Lower lobe of right lung (tissue), 2 donors: ENCODE results near the gene GAS2L1. TPM values are rescaled to one million over a fixed set of nuclear protein-coding genes. Genes with fewer than 3 reads are reported as not detected.

Source experiments
- ATAC-seq, 2 donors: fragments of 200-7000 bp; cut with Tn5 transposase; one replicate each; pipeline ENCODE4 v1.9.1; 2020 to 2022; ENCODE audit warnings: mild to moderate bottlenecking in 2 of 2, moderate library complexity in 2 of 2
- DNase-seq: peaks from one replicate; pipeline ENCODE4 v3.0.0-alpha.2; 2020
- H3K27ac ChIP-seq: fragments of 200-600 bp; one replicate; pipeline ENCODE4 v1.8.0; 2022
- H3K27me3 ChIP-seq: fragments of 200-600 bp; one replicate; pipeline ENCODE4 v1.8.0; 2022; ENCODE audit warnings: low read depth
- H3K36me3 ChIP-seq: fragments of 200-600 bp; one replicate; pipeline ENCODE4 v1.8.0; 2022; ENCODE audit warnings: mild to moderate bottlenecking
- H3K4me1 ChIP-seq: fragments of 200-600 bp; one replicate; pipeline ENCODE4 v1.8.0; 2022
- H3K4me3 ChIP-seq: fragments of 200-600 bp; one replicate; pipeline ENCODE4 v1.8.0; 2022; ENCODE audit warnings: mild to moderate bottlenecking
- H3K9me3 ChIP-seq: fragments of 200-600 bp; one replicate; pipeline ENCODE4 v1.8.0; 2022
- CTCF ChIP-seq: fragments of 200-600 bp; IDR thresholded peaks from one replicate; pipeline ENCODE4 v1.8.0; 2022; ENCODE audit warnings: antibody characterized with exemption, mild to moderate bottlenecking
- intact Hi-C: fragments of 100-400 bp; cut with DNase I; formaldehyde crosslinking; loops from one replicate; pipeline ENCODE4 v1.11.0; 2022
- total RNA-seq: library from RNA; stranded (reverse); fragmentation: NEBNext Ultra II Directional; extraction: Animal tissue kit (Norgen Biotek cat#: 25700); gene quantifications from one replicate; pipeline ENCODE4 v1.2.1, GENCODE V29; 2021
- donor health status: DM: no; HTN: yes; CAD: no; lungs with severe emphysema.

GAS2L1 gene
- total RNA-seq, 1 donor from 2014 or later: 29.9 TPM

DNA sequence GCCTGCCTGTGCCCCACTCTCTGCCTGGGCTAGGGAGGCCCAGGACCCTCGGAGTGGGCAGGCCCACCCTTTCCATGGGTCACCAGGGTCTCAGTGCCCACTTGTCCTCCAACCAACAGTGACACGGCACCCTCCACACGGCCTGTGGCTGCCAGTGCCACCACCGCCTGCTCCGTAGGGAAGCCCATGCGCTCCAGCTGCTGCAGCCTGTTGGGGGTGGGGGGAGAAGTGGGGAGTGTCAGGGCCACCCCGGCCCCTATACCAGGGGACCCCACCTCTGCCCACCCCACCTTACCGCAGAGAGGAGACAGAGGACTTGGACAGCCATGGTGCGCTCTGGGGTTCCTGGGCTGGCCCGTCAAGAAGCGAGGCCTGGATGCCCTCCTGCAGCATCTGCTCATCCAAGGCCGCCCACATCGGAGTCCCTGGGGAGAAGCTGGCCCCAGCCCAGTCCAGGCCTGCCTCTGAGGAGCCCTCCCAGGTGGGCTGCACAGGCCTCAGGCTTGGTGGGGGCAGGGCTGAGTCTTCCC lies 46.4 kb upstream of the GAS2L1 start:
- DNase-seq (no peak), ATAC-seq (no peak)
- Histone ChIP-seq H3K27ac (no peak overlapping the region), H3K4me1 (no peaks in the 10 kb centered on the region), H3K36me3 (peaks cover 21% of the 10 kb centered on the region), H3K4me3 (no peak overlapping the region), H3K27me3 (no peaks in the 10 kb centered on the region), H3K9me3 (no peaks in the 10 kb centered on the region)
- TF ChIP-seq CTCF: no peak
- intact Hi-C loops: no loop called here

DNA sequence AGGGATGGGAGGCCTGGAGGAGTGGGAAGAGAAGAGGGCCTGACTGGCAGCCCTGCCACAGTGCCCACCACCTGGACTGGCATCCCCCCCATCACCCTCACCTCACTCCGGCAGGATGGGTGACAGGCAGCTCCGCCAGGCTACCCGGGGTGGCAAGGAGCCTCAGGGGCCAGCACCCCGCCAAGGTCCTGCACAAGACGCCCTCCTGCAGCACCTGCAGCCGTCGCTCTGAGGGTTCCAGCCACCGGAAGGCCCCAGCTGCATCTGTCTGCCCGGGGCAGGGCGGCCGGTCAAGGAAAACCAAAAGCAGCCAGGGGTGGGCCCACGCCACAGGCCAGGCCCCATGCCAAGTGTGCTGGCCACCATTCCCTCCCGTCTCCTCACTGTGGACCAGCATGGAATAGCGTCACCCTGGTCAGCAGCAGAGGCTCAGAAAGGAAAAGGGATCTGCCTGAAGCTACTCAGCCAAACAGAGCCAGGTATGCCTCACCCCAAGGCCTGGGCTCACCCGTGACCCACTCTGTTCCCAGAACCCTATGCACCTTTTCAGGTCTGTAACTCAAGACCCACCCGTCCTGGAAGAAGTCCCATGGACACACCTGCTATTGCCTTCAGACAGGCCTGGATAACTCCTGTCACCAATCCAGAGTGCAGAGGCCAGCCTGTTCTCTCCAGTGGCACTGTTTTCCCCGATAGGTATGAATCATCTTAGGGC lies 45.7 kb upstream of the GAS2L1 start:
- no peak for TF ChIP-seq CTCF
- intact Hi-C loops: no loop called here
- Histone ChIP-seq H3K4me3 (no peak overlapping the region), H3K27ac (no peak overlapping the region), H3K27me3 (no peaks in the 10 kb centered on the region), H3K9me3 (no peaks in the 10 kb centered on the region), H3K36me3 (peaks cover 28% of the 10 kb centered on the region), H3K4me1 (no peaks in the 10 kb centered on the region)
- ATAC-seq (no peak), DNase-seq (no peak)

- Histone ChIP-seq H3K9me3 (no peaks in the 10 kb centered on the region), H3K36me3 (peaks cover 28% of the 10 kb centered on the region), H3K4me3 (no peak overlapping the region), H3K27ac (no peak overlapping the region), H3K27me3 (no peaks in the 10 kb centered on the region), H3K4me1 (peaks cover 14% of the 10 kb centered on the region)
- intact Hi-C loops: no loop called here
- no peak for TF ChIP-seq CTCF
- DNase-seq: no peak
- ATAC-seq: no peak
Measured at GRCh38 chr22:29263791-29264276, 42.6 kb upstream of the GAS2L1 start.

DNA sequence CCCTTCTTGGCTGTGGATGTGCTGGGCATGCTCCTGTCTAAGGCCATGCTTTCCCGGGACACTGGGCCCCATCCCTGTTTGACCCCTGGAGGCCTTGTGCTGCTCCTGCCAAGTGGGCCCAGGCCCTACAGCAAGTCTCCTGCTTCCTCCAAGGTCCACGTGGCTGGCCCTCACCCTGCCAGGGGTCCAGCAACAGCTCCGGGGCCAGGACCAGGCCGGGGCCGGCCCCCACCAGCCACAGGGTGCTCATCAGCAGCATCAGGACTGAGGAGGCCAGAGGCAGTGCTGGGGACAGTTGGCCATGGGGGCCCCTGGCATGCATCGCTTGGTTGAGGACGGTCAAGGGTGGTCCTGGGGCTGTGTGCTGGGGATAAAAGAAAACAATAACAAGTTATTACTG lies 41.1 kb upstream of the GAS2L1 start:
- no peaks in the 10 kb centered on the region for H3K27me3 ChIP-seq
- DNase-seq (no peak), ATAC-seq (no peak)
- intact Hi-C loops: no loop called here
- no peak overlapping the region for H3K4me3 ChIP-seq
- H3K9me3 ChIP-seq: no peaks in the 10 kb centered on the region
- no peak overlapping the region for H3K27ac ChIP-seq
- H3K36me3 ChIP-seq: peaks cover 19% of the 10 kb centered on the region
- no peak for TF ChIP-seq CTCF
- peaks cover 23% of the 10 kb centered on the region for H3K4me1 ChIP-seq

DNA sequence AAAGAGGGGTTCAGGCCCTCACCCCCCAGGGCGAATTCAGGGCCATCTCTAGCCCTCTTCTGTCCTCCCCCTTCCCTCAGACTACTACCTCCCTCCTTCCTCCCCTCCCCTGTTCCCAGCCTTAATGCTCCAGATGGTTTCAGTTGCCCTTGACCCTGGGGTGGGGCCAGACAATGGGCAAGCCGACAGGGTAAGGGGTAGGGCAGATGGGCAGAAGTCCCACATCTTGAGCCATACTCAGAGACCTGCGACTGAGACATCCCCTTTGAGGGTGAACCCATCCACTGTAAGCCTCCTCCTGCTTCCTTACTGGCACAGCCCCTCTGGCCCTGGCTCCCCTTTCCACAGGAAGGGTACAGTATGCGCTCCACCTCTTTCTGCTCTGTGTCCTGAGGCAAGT lies 40.5 kb upstream of the GAS2L1 start:
- DNase-seq (no peak), ATAC-seq (no peak)
- intact Hi-C loops: no loop called here
- Histone ChIP-seq H3K27ac (peak overlapping the region; percentile 38), H3K27me3 (no peaks in the 10 kb centered on the region), H3K9me3 (no peaks in the 10 kb centered on the region), H3K36me3 (peaks cover 19% of the 10 kb centered on the region), H3K4me3 (no peak overlapping the region), H3K4me1 (peaks cover 29% of the 10 kb centered on the region)
- no peak for TF ChIP-seq CTCF
